Measurements from ENCODE around the gene GPR42.

The GPR42 gene

GRCh38 chr19:35410487-35410886 is 39.6 kb downstream of the GPR42 start:
- in situ Hi-C loops (cut with MboI; ENCODE audit: low pct_unique_long_range_greater_than_20kb, low sequenced_read_pairs): no loop called here
- DNase-seq: no peak

DNA sequence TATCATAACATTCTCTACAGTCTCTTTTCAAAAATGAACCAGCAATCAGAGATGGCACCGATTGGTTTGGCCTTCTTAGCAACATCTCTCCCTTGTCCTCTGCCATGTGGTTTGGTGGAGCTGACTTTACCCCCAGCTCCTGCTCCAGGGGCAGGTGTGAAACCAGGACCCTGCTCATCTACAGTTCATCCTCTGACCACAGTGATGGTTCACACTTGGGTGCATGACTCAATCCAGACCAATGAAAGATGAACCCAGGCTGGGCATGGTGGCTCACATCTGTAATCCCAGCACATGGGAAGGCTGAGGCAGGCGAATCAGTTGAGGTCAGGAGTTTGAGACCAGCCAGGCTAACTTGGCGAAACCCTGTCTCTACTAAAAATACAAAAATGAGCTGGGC is 43.6 kb downstream of the GPR42 start:
- in situ Hi-C loops (cut with MboI; ENCODE audit: low pct_unique_long_range_greater_than_20kb, low sequenced_read_pairs): no loop called here
- no peak for DNase-seq

DNA sequence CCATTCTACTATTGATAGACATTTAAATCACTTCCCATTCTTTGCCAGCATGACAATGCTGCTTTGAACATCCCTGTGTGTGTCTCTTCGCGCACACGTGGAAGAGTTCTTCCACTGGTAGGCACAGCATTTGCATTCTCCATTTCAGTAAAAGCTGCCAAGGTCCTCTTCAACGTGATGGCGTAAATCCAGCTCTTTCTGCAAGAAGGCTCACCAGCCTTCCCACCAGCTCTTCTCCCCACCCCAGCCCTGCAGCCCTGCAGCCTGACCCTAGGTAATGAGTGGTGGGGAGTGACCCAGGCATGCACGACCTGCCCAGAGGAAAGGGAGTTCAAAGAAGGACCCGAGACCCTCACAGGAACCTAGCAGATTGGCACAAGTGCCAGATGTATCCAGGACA is 45.5 kb downstream of the GPR42 start:
- in situ Hi-C loops (cut with MboI; ENCODE audit: low pct_unique_long_range_greater_than_20kb, low sequenced_read_pairs): no loop called here
- no peak for DNase-seq

GRCh38 chr19:35417278-35417677 is 46.4 kb downstream of the GPR42 start:
- in situ Hi-C loops (cut with MboI; ENCODE audit: low pct_unique_long_range_greater_than_20kb, low sequenced_read_pairs): no loop called here
- no peak for DNase-seq

GRCh38 chr19:35417713-35418534 is 47.1 kb downstream of the GPR42 start:
- in situ Hi-C loops (cut with MboI; ENCODE audit: low pct_unique_long_range_greater_than_20kb, low sequenced_read_pairs): no loop called here
- no peak for DNase-seq

- in situ Hi-C loops (cut with MboI; ENCODE audit: low pct_unique_long_range_greater_than_20kb, low sequenced_read_pairs): no loop called here
- DNase-seq: no peak
These were observed 48.2 kb downstream of the GPR42 start for GRCh38 chr19:35419046-35419445.

- in situ Hi-C loops (cut with MboI; ENCODE audit: low pct_unique_long_range_greater_than_20kb, low sequenced_read_pairs): no loop called here
- DNase-seq: no peak
These were observed 48.9 kb downstream of the GPR42 start for GRCh38 chr19:35419805-35420204.

DNA sequence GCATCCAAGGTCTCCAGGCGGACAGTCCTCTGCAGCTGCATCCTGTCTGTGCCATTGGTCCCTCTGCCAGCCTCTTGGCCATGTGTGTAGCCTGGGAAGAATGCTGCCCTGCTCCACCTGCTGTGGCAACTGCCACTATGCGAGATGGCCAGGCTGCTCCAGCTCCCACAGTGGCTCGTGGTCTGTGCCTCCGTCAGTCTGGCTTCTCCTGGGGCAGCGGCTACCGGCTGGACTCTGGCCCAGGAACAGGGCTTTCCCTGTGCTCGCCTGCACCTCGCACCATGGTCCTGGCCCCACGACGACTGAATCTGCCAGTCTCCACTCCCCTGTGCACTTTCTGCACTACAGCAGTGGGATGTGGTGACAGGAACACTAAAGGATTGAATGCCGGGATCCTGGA is 50.5 kb downstream of the GPR42 start:
- in situ Hi-C loops (cut with MboI; ENCODE audit: low pct_unique_long_range_greater_than_20kb, low sequenced_read_pairs): no loop called here
- DNase-seq: no peak

All from KBM-7 (cell line).